OCI-LY7 (cell line): ENCODE results near the gene QSER1.

Experiments
- EZH2phosphoT487 ChIP-seq: fragments of 200-600 bp; sonication (generic); IDR thresholded peaks from 2 replicates; pipeline ENCODE4 v1.6.1; 2018; ENCODE audit warnings: low read depth, borderline replicate concordance, mild to moderate bottlenecking, mixed run types, antibody characterized with exemption, low read length, moderate library complexity, mixed read lengths
- TF ChIP-seq, protein P1 (sequence below): fragments of 200-600 bp; sonication (generic); conservative IDR thresholded peaks from 2 replicates; pipeline ENCODE4 v1.5.1; 2014; ENCODE audit warnings: mild to moderate bottlenecking, antibody characterized with exemption, low read length, moderate library complexity, mixed read lengths

DNA sequence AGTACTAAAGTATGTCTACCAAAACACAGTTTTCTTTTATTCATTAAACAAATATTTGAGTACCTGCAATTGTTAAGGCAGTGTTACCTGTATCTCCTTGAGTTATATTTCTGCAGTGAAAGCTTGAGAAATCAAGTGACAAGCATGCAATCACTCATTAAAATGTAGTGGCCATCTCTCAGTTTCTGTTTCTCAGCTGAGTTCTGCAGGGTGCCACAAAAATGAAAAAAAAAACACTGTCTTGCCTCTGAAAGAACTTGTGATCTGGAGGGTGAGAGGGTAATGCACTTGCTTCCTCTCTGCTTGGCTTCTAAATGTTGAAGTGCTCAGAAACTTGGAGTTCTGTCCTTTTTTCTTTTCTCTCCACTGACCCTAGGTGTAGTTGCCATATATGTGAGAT, 6.8 kb downstream of the QSER1 start:
- TF ChIP-seq, protein P1, sequence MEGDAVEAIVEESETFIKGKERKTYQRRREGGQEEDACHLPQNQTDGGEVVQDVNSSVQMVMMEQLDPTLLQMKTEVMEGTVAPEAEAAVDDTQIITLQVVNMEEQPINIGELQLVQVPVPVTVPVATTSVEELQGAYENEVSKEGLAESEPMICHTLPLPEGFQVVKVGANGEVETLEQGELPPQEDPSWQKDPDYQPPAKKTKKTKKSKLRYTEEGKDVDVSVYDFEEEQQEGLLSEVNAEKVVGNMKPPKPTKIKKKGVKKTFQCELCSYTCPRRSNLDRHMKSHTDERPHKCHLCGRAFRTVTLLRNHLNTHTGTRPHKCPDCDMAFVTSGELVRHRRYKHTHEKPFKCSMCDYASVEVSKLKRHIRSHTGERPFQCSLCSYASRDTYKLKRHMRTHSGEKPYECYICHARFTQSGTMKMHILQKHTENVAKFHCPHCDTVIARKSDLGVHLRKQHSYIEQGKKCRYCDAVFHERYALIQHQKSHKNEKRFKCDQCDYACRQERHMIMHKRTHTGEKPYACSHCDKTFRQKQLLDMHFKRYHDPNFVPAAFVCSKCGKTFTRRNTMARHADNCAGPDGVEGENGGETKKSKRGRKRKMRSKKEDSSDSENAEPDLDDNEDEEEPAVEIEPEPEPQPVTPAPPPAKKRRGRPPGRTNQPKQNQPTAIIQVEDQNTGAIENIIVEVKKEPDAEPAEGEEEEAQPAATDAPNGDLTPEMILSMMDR = no peak
- TF ChIP-seq EZH2phosphoT487 = no peak
